ENCODE measurements around the gene CSNK1E.
A peak's percentile ranks its signal among the peaks of the same experiment; 100 is the strongest.

Gene CSNK1E

GRCh38 chr22:38276166-38276565 lies 41.1 kb downstream of the CSNK1E start:
- no peak for DNase-seq (ENCODE audit: low read depth, low spot score)

GRCh38 chr22:38273135-38273826 lies 44.0 kb downstream of the CSNK1E start:
- DNase-seq (ENCODE audit: low read depth, low spot score) = no peak

- DNase-seq (ENCODE audit: low read depth, low spot score) = peak; percentile 54
These were observed 44.7 kb downstream of the CSNK1E start, which contains the start of gene TMEM184B for GRCh38 chr22:38272373-38273134. Gene TMEM184B, minus strand, starts transcription at chr22:38273010. Its CDS starts 25,049 bp downstream, at chr22:38247961.

- DNase-seq (ENCODE audit: low read depth, low spot score) = no peak
These were observed 45.3 kb downstream of the CSNK1E start for GRCh38 chr22:38271927-38272372.

GRCh38 chr22:38271101-38271500 lies 46.1 kb downstream of the CSNK1E start:
- no peak for DNase-seq (ENCODE audit: low read depth, low spot score)

GRCh38 chr22:38270091-38270992 lies 46.9 kb downstream of the CSNK1E start:
- no peak for DNase-seq (ENCODE audit: low read depth, low spot score)

- no peak for DNase-seq (ENCODE audit: low read depth, low spot score)
These were observed 47.8 kb downstream of the CSNK1E start for GRCh38 chr22:38269466-38269865.

GRCh38 chr22:38267086-38267485 lies 50.1 kb downstream of the CSNK1E start:
- no peak for DNase-seq (ENCODE audit: low read depth, low spot score)

GRCh38 chr22:38266120-38266519 lies 51.1 kb downstream of the CSNK1E start:
- no peak for DNase-seq (ENCODE audit: low read depth, low spot score)

- DNase-seq (ENCODE audit: low read depth, low spot score) = no peak
These were observed 52.9 kb downstream of the CSNK1E start for GRCh38 chr22:38264322-38264843.

- DNase-seq (ENCODE audit: low read depth, low spot score) = no peak
These were observed 55.0 kb downstream of the CSNK1E start for GRCh38 chr22:38262051-38262795.

- no peak for DNase-seq (ENCODE audit: low read depth, low spot score)
These were observed 56.2 kb downstream of the CSNK1E start for GRCh38 chr22:38260761-38261681.

GRCh38 chr22:38259370-38259769 lies 57.9 kb downstream of the CSNK1E start:
- no peak for DNase-seq (ENCODE audit: low read depth, low spot score)

- DNase-seq (ENCODE audit: low read depth, low spot score) = no peak
These were observed 58.3 kb downstream of the CSNK1E start for GRCh38 chr22:38258895-38259294.

GRCh38 chr22:38257650-38258250 lies 59.5 kb downstream of the CSNK1E start:
- no peak for DNase-seq (ENCODE audit: low read depth, low spot score)

- no peak for DNase-seq (ENCODE audit: low read depth, low spot score)
These were observed 60.1 kb downstream of the CSNK1E start for GRCh38 chr22:38257181-38257580.

GRCh38 chr22:38255697-38256096 lies 61.5 kb downstream of the CSNK1E start:
- no peak for DNase-seq (ENCODE audit: low read depth, low spot score)

- DNase-seq (ENCODE audit: low read depth, low spot score) = no peak
These were observed 65.9 kb downstream of the CSNK1E start for GRCh38 chr22:38251341-38251692.

GRCh38 chr22:38250643-38251340 lies 66.4 kb downstream of the CSNK1E start:
- no peak for DNase-seq (ENCODE audit: low read depth, low spot score)

Measured in activated CD4-positive, CD25-positive, alpha-beta regulatory T cell treated with anti-CD3 and anti-CD28 coated beads, Interleukin-2, amount 50 U/mL, for 16 hours (primary cell).